HEK293 (cell line): Measurements from ENCODE around the gene GNPDA1.

ENCODE experiments used
- BCL11B ChIP-seq: fragments of 450-650 bp; formaldehyde crosslinking; IDR thresholded peaks from 2 replicates; pipeline ENCODE4 v1.5.1; 2016; ENCODE audit warnings: low read depth, missing biosample characterization, missing genetic modification characterization
- ZNF112 ChIP-seq: fragments of 450-650 bp; formaldehyde crosslinking; IDR thresholded peaks from 2 replicates; pipeline ENCODE4 v1.5.0; 2017; ENCODE audit warnings: missing biosample characterization, missing genetic modification characterization
- ZNF274 ChIP-seq, 2 experiments: fragments of 200-500 bp in 1 of 2; fragments of 450-650 bp in 1 of 2; sonication (Bioruptor generic) in 1 of 2; formaldehyde crosslinking in 1 of 2; IDR thresholded peaks; 2 replicates each; pipeline versions ENCODE4 v1.5.1 to v1.6.1; 2014 to 2016; ENCODE audit warnings: borderline replicate concordance in 1 of 2, inconsistent platforms in 1 of 2, low read length in 1 of 2, missing biosample characterization in 1 of 2, missing genetic modification characterization in 1 of 2
- ZNF701 ChIP-seq: fragments of 450-650 bp; formaldehyde crosslinking; IDR thresholded peaks from 2 replicates; pipeline ENCODE4 v1.5.1; 2016; ENCODE audit warnings: missing biosample characterization, missing genetic modification characterization
- TF ChIP-seq, protein P1 (sequence below): fragments of 450-650 bp; formaldehyde crosslinking; IDR thresholded peaks from 2 replicates; pipeline ENCODE4 v1.5.1; 2016; ENCODE audit warnings: missing biosample characterization, missing genetic modification characterization
- TF ChIP-seq, protein P2 (sequence below): fragments of 450-650 bp; IDR thresholded peaks from 2 replicates; pipeline ENCODE4 v1.5.1; 2018; ENCODE audit warnings: missing biosample characterization, mild to moderate bottlenecking, missing genetic modification characterization
- TF ChIP-seq, protein P3 (sequence below): fragments of 450-650 bp; formaldehyde crosslinking; IDR thresholded peaks from 2 replicates; pipeline ENCODE4 v1.5.1; 2017; ENCODE audit warnings: missing biosample characterization, missing genetic modification characterization

DNA sequence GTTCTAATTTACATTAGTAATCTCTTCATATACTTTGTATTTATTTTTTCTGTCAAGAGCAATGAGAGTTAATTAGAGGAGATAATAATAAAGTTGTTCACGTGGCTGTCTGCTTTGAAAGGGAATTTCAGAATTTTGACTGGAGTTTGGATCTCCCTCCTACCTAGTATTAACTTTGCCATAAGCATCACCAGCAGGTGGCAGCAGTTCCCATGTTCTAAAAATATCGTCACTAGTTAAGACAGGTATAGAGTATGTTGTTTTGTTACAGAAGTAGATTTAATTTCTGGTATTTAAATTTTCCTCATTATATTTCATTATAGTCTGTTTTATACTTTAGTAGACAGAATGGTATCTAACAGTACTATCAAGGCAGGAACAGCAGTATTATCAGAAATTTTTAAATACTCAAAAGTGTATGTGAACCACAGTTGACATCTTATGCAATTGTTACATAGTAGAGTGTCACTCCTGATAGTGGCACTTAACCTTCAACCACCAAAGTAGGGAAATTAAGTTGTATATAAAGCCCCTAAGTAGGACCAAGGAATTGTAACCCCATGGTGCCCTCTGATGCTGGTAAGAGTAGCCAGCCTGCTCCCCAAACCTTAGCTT lies 20.4 kb downstream of the GNPDA1 start:
- TF ChIP-seq, protein P1, sequence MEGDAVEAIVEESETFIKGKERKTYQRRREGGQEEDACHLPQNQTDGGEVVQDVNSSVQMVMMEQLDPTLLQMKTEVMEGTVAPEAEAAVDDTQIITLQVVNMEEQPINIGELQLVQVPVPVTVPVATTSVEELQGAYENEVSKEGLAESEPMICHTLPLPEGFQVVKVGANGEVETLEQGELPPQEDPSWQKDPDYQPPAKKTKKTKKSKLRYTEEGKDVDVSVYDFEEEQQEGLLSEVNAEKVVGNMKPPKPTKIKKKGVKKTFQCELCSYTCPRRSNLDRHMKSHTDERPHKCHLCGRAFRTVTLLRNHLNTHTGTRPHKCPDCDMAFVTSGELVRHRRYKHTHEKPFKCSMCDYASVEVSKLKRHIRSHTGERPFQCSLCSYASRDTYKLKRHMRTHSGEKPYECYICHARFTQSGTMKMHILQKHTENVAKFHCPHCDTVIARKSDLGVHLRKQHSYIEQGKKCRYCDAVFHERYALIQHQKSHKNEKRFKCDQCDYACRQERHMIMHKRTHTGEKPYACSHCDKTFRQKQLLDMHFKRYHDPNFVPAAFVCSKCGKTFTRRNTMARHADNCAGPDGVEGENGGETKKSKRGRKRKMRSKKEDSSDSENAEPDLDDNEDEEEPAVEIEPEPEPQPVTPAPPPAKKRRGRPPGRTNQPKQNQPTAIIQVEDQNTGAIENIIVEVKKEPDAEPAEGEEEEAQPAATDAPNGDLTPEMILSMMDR, result peak; percentile 49; the same call in 1 of the 2 replicates
- TF ChIP-seq ZNF701 (tag by site-specific recombination), result no peak
- TF ChIP-seq BCL11B, result no peak
- TF ChIP-seq, protein P2, sequence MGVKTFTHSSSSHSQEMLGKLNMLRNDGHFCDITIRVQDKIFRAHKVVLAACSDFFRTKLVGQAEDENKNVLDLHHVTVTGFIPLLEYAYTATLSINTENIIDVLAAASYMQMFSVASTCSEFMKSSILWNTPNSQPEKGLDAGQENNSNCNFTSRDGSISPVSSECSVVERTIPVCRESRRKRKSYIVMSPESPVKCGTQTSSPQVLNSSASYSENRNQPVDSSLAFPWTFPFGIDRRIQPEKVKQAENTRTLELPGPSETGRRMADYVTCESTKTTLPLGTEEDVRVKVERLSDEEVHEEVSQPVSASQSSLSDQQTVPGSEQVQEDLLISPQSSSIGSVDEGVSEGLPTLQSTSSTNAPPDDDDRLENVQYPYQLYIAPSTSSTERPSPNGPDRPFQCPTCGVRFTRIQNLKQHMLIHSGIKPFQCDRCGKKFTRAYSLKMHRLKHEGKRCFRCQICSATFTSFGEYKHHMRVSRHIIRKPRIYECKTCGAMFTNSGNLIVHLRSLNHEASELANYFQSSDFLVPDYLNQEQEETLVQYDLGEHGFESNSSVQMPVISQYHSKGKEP (tag by site-specific recombination), result no peak
- no peak for TF ChIP-seq ZNF274 (IDR thresholded peaks at IDR 0.05; ENCODE audit: low read length)
- no peak for TF ChIP-seq ZNF274 (tag by site-specific recombination; IDR thresholded peaks at IDR 0.05; ENCODE audit: borderline replicate concordance)
- TF ChIP-seq ZNF112 (tag by site-specific recombination), result no peak
- TF ChIP-seq, protein P3, sequence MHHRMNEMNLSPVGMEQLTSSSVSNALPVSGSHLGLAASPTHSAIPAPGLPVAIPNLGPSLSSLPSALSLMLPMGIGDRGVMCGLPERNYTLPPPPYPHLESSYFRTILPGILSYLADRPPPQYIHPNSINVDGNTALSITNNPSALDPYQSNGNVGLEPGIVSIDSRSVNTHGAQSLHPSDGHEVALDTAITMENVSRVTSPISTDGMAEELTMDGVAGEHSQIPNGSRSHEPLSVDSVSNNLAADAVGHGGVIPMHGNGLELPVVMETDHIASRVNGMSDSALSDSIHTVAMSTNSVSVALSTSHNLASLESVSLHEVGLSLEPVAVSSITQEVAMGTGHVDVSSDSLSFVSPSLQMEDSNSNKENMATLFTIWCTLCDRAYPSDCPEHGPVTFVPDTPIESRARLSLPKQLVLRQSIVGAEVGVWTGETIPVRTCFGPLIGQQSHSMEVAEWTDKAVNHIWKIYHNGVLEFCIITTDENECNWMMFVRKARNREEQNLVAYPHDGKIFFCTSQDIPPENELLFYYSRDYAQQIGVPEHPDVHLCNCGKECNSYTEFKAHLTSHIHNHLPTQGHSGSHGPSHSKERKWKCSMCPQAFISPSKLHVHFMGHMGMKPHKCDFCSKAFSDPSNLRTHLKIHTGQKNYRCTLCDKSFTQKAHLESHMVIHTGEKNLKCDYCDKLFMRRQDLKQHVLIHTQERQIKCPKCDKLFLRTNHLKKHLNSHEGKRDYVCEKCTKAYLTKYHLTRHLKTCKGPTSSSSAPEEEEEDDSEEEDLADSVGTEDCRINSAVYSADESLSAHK (tag by site-specific recombination), result no peak
